ENCODE data around the gene RPS4Y1.

Gene RPS4Y1

GRCh38 chrY:2883561-2883960 lies 42.2 kb downstream of the RPS4Y1 start:
- no peak for DNase-seq (ENCODE audit: low read depth in 2 of 2)

DNA sequence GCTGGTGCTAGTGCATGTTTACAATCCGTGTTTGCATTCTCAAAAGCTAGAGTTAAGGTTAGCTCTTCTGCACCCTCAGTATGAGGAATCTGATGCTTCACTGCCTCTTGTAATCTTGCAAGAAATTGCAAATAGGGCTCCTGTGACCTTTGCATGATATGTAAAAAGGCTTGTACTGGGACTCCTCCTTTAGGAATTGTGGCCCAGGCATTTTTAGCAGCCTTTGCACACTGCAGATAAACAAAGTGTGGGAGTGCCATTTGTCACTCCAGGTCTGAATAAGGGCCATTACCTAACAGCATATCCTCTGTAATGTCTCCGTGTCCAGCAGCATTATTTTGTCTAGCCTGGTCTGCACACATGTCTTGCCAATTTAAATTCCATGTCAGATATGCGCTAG lies 44.5 kb downstream of the RPS4Y1 start:
- DNase-seq (ENCODE audit: low read depth in 2 of 2), result no peak

- DNase-seq (ENCODE audit: low read depth in 2 of 2), result no peak
Observed at GRCh38 chrY:2887386-2887785, 46.0 kb downstream of the RPS4Y1 start.

- DNase-seq (ENCODE audit: low read depth in 2 of 2), result no peak
Observed at GRCh38 chrY:2887955-2888354, 46.6 kb downstream of the RPS4Y1 start.

- DNase-seq (ENCODE audit: low read depth in 2 of 2), result no peak
Observed at GRCh38 chrY:2893471-2893870, 52.1 kb downstream of the RPS4Y1 start.

DNA sequence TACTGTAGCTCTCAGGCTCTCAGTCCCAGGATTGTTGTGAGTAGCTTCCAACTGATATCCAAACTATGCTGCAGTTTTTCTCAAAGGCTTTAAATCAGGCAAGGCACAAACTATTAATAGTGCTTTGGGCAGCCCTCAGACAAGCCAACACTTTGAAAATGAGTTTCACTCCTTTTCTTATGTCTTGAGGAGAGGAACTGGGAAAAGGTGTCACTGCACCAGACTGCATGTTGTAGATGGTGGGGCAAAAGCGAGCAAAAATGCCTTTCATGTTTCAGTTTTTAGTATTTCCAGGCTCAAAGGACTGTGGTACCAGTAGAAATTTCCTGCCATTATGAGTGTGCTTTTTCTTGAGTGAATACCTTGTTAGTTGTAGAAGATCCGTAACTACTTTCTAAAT lies 54.6 kb downstream of the RPS4Y1 start:
- DNase-seq (ENCODE audit: low read depth in 2 of 2), result no peak

DNA sequence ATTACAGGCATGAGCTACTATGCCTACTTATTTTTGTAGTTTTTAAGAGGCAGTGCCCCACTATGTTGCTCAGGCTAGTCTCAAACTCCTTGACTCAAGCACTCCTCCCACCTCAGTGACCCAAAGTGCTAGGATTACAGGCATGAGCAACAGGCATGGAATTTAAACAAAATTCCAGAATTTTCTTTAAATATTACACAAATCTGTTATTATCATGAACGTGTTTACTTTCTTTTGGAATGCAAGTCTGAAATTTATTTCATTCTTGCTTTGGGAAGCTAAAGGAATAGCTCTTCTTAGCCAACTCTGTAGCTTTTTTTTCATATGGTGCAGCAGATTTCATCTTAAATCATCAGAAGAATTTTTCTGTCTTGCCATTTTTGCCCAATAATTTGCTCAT lies 66.0 kb downstream of the RPS4Y1 start:
- no peak for DNase-seq (ENCODE audit: low read depth in 2 of 2)

DNA sequence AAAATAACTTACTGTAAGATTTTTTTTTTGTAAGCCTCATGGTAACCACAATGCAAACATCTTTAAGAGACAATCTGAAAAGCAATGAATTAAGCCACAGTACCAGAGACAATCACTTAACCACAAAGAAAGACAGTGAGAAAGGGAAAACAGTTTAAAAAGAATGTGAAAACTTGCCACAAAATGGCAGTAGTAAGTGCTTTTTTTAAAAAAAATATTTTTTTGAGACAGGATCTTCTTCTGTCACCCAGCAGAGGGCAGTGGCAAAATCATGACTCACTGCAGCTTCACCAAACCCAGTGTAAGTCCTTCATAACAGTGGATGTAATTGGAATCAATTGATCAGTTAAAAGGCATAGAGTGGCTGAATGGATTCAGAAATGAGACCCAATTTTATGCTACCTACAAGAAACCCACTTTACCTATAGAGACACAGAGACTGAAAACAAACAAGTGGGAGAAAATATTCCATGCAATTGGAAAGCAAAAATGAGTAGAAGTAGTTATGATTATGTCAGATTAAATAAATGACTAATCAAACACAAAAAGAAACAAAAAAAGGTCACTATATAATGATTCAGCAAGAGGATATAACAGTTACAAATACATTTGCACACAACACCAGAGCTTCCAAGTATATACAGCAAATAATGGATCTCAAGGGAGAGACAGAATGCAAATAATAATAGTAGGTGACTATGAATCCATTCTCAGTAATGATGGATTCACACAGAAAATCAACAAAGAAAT lies 71.8 kb downstream of the RPS4Y1 start:
- no peak for DNase-seq (ENCODE audit: low read depth in 2 of 2)

All from stimulated activated CD4-positive, alpha-beta T cell treated with anti-CD3 and anti-CD28 coated beads, Interleukin-1b, Interleukin-23, amount 100 ng/mL, for 1 hour (primary cell).